ENCODE results near the gene ACVR1. TPM values are rescaled to one million over a fixed set of nuclear protein-coding genes. Genes with fewer than 3 reads are reported as not detected.

The ACVR1 gene
- total and polyA plus RNA-seq, 2 of the 13 experiments (the other 11 are each of a cell fraction or from before 2014, with no cell fraction given) = 2.3 to 5.4 TPM

GRCh38 chr2:157749684-157750083 lies 126.4 kb downstream of the ACVR1 start:
- no peak for FAIRE-seq
- Histone ChIP-seq H3K27ac (ENCODE audit: extremely low read length, insufficient read depth, low read length) (no peak overlapping the region), H3K27me3 (ENCODE audit: control insufficient read depth in 1 of 2, insufficient read depth in 2 of 2, low read length in 2 of 2) (no peaks in the 10 kb centered on the region), H3K36me3 (replicated peaks in 1 of 2; ENCODE audit: control insufficient read depth in 1 of 2, insufficient read depth in 2 of 2, low read length in 2 of 2) (peaks cover 0 to 8% of the 10 kb centered on the region in 2 experiments; a peak in 1 of 5 replicates), H3K9me3 (ENCODE audit: low read length) (no peaks in the 10 kb centered on the region), H4K20me1 (ENCODE audit: insufficient read depth, low read length) (no peaks in the 10 kb centered on the region), H3K4me1 (ENCODE audit: insufficient read depth, low read length) (no peaks in the 10 kb centered on the region), H3K79me2 (ENCODE audit: insufficient read depth, low read length) (no peaks in the 10 kb centered on the region), H2AFZ (ENCODE audit: low read length) (no peak overlapping the region), H3K4me2 (ENCODE audit: low read depth, low read length) (no peak overlapping the region), H3K9ac (ENCODE audit: insufficient read depth, low read depth, low read length) (no peak overlapping the region), H3K4me3 (replicated peaks in 1 of 3; ENCODE audit: insufficient read depth in 1 of 3, low read depth in 2 of 3, low read length in 3 of 3) (no peak overlapping the region)
- in situ Hi-C loops (cut with HindIII; ENCODE audit: extremely low pct_ligation_motif_present, low pct_unique_long_range_greater_than_20kb) (loop anchor here (25.0 kb wide), 1 partner anchor 262 kb away; no protein-coding TSS in a partner anchor), intact Hi-C loops (cut with micrococcal nuclease; ENCODE audit: unreplicated experiment) (loop anchor here (5.0 kb wide), 1 partner anchor 177 kb away; no protein-coding TSS in a partner anchor)
- no TSS peak for BruUV-seq (replicated peaks)
- TF ChIP-seq ZNF337 (CRISPR knock-in tag; IDR thresholded peaks at IDR 0.05; ENCODE audit: borderline replicate concordance, low read depth) (no peak), HOXD1 (CRISPR knock-in tag; IDR thresholded peaks at IDR 0.05) (no peak), SMAD3 (CRISPR knock-in tag; IDR thresholded peaks at IDR 0.05) (no peak), TP53 (CRISPR knock-in tag; conservative IDR thresholded peaks at IDR 0.05) (no peak), RFX5 (IDR thresholded peaks at IDR 0.05; ENCODE audit: low read depth, low read length) (no peak), TCF12 (IDR thresholded peaks at IDR 0.05) (no peak), TCF12 (CRISPR knock-in tag; IDR thresholded peaks at IDR 0.05) (no peak), ZNF143 (CRISPR knock-in tag; IDR thresholded peaks at IDR 0.05) (no peak), EHMT2 (IDR thresholded peaks at IDR 0.05; ENCODE audit: borderline replicate concordance, low read depth, low read length) (no peak), HHEX (CRISPR knock-in tag; IDR thresholded peaks at IDR 0.05) (no peak), GLI4 (CRISPR knock-in tag; IDR thresholded peaks at IDR 0.05; ENCODE audit: borderline replicate concordance) (no peak)
- TF ChIP-seq, protein P1, sequence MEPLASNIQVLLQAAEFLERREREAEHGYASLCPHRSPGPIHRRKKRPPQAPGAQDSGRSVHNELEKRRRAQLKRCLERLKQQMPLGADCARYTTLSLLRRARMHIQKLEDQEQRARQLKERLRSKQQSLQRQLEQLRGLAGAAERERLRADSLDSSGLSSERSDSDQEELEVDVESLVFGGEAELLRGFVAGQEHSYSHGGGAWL (CRISPR knock-in tag; IDR thresholded peaks at IDR 0.05) = no peak
- TF ChIP-seq, protein P2, sequence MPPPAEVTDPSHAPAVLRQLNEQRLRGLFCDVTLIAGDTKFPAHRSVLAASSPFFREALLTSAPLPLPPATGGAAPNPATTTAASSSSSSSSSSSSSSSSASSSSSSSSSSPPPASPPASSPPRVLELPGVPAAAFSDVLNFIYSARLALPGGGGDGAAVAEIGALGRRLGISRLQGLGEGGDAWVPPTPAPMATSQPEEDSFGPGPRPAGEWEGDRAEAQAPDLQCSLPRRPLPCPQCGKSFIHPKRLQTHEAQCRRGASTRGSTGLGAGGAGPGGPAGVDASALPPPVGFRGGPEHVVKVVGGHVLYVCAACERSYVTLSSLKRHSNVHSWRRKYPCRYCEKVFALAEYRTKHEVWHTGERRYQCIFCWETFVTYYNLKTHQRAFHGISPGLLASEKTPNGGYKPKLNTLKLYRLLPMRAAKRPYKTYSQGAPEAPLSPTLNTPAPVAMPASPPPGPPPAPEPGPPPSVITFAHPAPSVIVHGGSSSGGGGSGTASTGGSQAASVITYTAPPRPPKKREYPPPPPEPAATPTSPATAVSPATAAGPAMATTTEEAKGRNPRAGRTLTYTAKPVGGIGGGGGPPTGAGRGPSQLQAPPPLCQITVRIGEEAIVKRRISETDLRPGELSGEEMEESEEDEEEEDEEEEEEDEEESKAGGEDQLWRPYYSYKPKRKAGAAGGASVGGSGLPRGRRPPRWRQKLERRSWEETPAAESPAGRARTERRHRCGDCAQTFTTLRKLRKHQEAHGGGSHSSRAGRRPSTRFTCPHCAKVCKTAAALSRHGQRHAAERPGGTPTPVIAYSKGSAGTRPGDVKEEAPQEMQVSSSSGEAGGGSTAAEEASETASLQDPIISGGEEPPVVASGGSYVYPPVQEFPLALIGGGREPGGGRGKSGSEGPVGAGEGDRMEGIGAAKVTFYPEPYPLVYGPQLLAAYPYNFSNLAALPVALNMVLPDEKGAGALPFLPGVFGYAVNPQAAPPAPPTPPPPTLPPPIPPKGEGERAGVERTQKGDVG (CRISPR knock-in tag; IDR thresholded peaks at IDR 0.05; ENCODE audit: borderline replicate concordance) = no peak
- no peak for DNase-seq (ENCODE audit: low spot score)
- WGBS (ENCODE audit: low lambda C conversion rate) = 97% methylated on average over 6 of the region's 6 CpGs
- ATAC-seq = no peak
- ChIA-PET POLR2A (no interaction called here), CTCF (ENCODE audit: low intra/inter-chr PET ratio, low total read pairs) (no interaction called here)
